NT2/D1 (cell line): ENCODE results near the gene GJB6.

ENCODE experiments used
- SUZ12 ChIP-seq: IDR thresholded peaks from 2 replicates; pipeline ENCODE4 v1.6.1; 2011; ENCODE audit not compliant: insufficient read length, insufficient read depth; ENCODE audit errors: extremely low read depth
- YY1 ChIP-seq: IDR thresholded peaks from 2 replicates; pipeline ENCODE4 v1.6.1; 2011; ENCODE audit not compliant: insufficient read length, insufficient read depth
- ZNF274 ChIP-seq: IDR thresholded peaks from 2 replicates; pipeline ENCODE4 v1.6.1; 2011; ENCODE audit warnings: mild to moderate bottlenecking, low read depth, low read length

GRCh38 chr13:20175907-20176652, 56.0 kb downstream of the GJB6 start:
- TF ChIP-seq ZNF274 (no peak), SUZ12 (no peak), YY1 (no peak)
